HG02798 (cell line): Measurements from ENCODE around the gene MAL.

Experiments
- ATAC-seq: cut with Tn5 transposase; IDR thresholded peaks from one replicate; pipeline ENCODE4 v1.9.1; 2021; ENCODE audit warnings: mild to moderate bottlenecking; ENCODE audit not compliant: unreplicated experiment, poor library complexity

Gene MAL

GRCh38 chr2:95025406-95026319 is at the start of gene MAL:
TSS of gene MAL (plus strand) at chr2:95025708. CDS start at chr2:95025793, 85 bp downstream.
- no peak for ATAC-seq

- no peak for ATAC-seq
These were observed 47.7 kb upstream of the MAL start for GRCh38 chr2:94977826-94978225.

GRCh38 chr2:94978917-94979316 is 46.6 kb upstream of the MAL start:
- no peak for ATAC-seq

GRCh38 chr2:94979406-94980375 is 45.8 kb upstream of the MAL start:
- no peak for ATAC-seq

- ATAC-seq, result no peak
These were observed 45.1 kb upstream of the MAL start for GRCh38 chr2:94980406-94980805.

- ATAC-seq, result no peak
These were observed 43.4 kb upstream of the MAL start for GRCh38 chr2:94982156-94982555.

- no peak for ATAC-seq
These were observed 42.8 kb upstream of the MAL start for GRCh38 chr2:94982675-94983074.

GRCh38 chr2:94984964-94985575 is 40.4 kb upstream of the MAL start:
- no peak for ATAC-seq

GRCh38 chr2:94985636-94986035 is 39.9 kb upstream of the MAL start:
- no peak for ATAC-seq

- ATAC-seq, result peak; percentile 89
These were observed 39.0 kb upstream of the MAL start for GRCh38 chr2:94986392-94986963.

- ATAC-seq, result no peak
These were observed 38.2 kb upstream of the MAL start for GRCh38 chr2:94987074-94988020.

- no peak for ATAC-seq
These were observed 34.6 kb upstream of the MAL start for GRCh38 chr2:94990956-94991355.

GRCh38 chr2:94992360-94992759 is 33.1 kb upstream of the MAL start:
- ATAC-seq, result no peak

GRCh38 chr2:94993176-94994062 is 32.1 kb upstream of the MAL start:
- no peak for ATAC-seq

GRCh38 chr2:94994063-94994913 is 31.2 kb upstream of the MAL start:
- ATAC-seq, result no peak

GRCh38 chr2:94994914-94995552 is 30.5 kb upstream of the MAL start:
- no peak for ATAC-seq
